GM19240 (cell line): Measurements from ENCODE around the gene KLRC4.
"Not testable (repeated sequence)": the region's sequence is repeated elsewhere in the genome, so short reads cannot be mapped to it uniquely, and the experiment has no call there.

Source experiments
- DNase-seq: peaks from one replicate; pipeline ENCODE4 v3.0.0; 2011; ENCODE audit warnings: low spot score; ENCODE audit not compliant: insufficient read length

KLRC4 gene

DNA sequence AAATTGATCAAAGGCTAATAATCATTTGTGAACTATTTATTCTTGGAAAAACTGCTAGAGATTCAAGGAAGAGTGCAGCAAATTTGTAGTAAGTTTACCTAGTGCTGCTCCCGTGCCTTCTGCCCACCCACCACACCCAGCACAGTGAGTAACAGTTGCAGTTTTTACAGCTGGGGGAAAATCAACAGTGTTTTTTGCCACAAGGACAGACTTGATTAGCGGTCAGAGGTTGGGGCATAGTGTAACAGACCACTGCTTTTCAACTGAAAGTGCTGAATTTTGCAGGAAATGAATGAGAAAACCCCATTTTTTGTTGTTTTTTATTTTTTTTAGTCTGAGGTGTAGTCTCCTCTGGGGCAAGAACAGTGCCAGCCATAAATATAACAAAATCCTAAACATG lies 12.3 kb downstream of the KLRC4 start:
- no peak for DNase-seq

DNA sequence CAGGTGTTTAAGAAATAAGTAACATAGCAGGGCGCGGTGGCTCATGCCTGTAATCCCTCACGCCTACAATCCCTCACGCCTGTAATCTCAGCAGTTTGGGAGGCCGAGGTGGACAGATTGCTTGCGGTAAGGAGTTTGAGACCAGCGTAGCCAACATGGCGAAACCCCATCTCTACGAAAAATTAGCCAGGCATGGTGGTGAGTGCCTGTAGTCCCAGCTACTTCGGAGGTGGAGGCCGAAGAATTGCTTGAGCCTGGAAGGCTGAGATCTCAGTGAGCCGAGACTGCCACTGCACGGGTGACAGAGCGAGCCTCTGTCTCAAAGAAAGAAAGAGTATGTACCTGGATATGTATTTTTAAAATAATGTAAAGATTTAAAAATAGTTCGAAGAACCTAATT lies 13.4 kb downstream of the KLRC4 start:
- not testable (repeated sequence) for DNase-seq

- DNase-seq: no peak
Observed at GRCh38 chr12:10395390-10395998, 14.1 kb downstream of the KLRC4 start.

DNA sequence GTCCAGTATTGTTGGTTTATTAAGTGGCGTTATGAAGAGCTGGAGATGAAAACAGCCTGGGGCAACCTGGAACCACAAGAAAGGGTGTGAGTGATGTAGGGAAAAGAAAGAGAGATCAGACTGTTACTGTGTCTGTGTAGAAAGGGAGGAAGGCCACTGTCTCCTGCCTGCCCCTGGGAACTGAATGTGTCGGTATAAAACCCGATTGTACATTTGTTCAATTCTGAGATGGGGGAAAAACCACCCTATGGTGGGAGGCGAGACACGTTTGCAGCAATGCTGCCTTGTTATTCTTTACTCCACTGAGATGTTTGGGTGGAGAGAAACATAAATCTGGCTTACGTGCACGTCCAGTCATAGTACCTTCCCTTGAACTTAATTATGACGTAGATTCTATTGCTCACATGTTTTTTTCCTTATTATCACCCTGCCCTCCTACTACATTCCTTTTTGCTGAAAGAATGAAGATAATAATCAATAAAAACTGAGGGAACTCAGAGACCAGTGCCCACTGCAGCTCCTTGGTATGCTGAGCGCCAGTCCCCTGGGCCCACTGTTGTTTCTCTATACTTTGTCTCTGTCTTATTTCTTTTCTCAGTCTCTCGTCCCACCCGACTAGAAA lies 14.9 kb downstream of the KLRC4 start:
- not testable (repeated sequence) for DNase-seq

DNA sequence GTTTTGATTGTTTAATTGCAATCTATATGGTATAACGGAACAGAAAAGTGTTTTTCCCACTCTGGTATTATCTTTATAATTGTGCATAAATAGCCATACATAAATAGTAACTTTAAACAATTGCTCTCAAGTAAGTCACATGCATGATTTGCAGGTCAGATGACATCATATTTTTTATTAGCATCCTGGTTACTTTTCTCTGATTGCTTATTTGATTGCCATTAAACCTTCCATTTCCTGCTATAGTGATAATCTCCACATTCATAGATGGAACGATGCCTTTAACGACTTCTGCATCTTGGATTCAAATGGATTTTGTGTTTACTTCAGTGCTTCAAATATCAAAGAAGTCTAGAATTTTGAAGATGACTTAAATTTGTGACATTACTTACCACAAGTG lies 16.3 kb downstream of the KLRC4 start:
- no peak for DNase-seq

- no peak for DNase-seq
Observed at GRCh38 chr12:10392394-10392930, 17.1 kb downstream of the KLRC4 start.

- not testable (repeated sequence) for DNase-seq
Observed at GRCh38 chr12:10390991-10391390, 18.6 kb downstream of the KLRC4 start.

- no peak for DNase-seq
Observed at GRCh38 chr12:10389904-10390303, 19.7 kb downstream of the KLRC4 start, which contains the start of gene KLRK1. Gene KLRK1, minus strand, starts transcription at chr12:10390041. Its CDS starts 1,231 bp downstream, at chr12:10388810.

- no peak for DNase-seq
Observed at GRCh38 chr12:10388624-10389413, 20.7 kb downstream of the KLRC4 start.

- DNase-seq: not testable (repeated sequence)
Observed at GRCh38 chr12:10387498-10387897, 22.1 kb downstream of the KLRC4 start.

GRCh38 chr12:10386857-10387256 lies 22.7 kb downstream of the KLRC4 start:
- no peak for DNase-seq

DNA sequence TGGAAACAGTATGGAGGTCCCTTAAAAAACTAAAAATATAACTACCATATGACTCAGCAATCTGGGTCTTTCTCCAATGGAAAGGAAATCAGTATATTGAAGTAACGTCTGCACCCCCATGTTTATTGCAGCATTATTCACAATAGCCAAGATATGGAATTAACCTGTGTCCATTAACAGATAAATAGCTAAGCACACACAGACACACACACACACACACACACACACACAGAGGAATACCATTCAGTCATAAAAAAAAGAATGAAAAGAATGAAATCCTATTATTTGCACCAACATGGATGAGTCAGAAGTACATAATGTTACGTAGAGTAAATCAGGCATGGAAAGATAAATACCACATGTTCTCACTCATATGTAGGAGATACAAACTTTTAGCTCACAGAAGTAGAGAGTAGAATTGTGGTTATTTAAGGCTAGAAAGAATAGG lies 24.4 kb downstream of the KLRC4 start:
- DNase-seq: no peak

DNA sequence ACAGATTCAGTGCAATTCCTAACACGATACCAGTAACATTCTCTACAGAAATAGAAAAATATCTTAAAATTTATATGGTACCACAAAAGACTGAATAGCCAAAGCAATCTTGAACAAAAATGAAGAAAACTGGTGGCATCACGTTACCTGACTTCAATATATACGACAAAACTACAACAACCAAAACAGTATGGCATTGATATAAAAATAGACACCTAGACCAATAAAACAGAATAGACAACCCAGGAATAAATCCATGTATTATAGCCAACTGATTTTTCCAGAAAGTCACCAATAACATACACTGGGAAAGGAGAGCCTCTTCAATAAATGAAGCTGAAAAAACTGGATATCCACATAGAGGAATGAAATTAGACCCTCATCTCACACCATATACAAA lies 25.4 kb downstream of the KLRC4 start:
- DNase-seq: no peak

DNA sequence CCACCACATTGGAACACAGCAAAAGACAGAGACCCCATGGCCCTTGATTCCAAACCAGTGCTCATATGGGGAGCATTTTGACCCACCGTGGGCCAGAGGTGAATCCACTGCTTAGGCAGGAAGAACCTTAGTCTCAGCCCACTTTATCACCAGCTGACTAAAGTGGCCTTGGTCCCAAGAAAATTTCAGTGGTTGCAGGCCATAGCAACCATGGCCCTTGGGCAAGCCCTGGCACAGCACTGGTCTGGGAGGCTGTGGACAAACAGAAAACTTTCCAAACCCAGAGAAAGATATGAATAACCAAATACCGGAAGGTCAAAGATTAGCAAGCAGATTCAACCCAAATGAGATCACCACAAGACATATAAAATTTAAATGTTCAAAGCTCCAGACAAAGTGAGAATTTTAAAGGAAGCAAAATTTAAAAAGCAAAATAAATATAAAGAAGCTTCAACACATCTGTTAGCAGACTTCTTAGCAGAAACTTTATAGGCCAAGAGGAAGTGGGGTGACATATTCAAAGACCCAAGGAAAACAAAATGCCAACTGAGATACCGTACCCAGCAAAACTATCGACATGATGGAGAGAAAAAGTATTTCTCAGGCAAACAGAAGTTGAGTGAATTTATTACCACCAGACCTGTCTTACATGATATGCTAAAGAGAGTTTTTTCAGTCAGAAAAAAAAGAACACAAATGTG lies 27.5 kb downstream of the KLRC4 start:
- no peak for DNase-seq

- DNase-seq: not testable (repeated sequence)
Observed at GRCh38 chr12:10378737-10379136, 30.8 kb downstream of the KLRC4 start.

DNA sequence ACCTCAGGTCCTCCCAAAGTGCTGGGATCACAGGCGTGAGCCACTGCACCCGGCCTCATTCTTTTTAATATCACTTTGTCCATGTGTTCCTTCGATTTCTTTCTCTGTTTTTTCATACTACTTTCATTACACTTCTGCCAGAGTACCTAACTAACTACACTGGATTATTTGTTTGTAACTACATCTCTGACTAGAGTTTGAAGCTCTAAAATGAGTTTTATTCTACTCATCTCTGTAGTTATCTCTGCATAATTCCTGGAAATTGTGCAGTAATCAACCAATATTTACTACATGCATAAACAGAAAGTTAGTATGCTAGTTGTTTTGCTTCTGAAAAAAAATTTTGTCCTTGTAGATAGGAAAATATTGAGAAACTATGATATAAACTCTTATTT lies 34.9 kb downstream of the KLRC4 start:
- DNase-seq: no peak

DNA sequence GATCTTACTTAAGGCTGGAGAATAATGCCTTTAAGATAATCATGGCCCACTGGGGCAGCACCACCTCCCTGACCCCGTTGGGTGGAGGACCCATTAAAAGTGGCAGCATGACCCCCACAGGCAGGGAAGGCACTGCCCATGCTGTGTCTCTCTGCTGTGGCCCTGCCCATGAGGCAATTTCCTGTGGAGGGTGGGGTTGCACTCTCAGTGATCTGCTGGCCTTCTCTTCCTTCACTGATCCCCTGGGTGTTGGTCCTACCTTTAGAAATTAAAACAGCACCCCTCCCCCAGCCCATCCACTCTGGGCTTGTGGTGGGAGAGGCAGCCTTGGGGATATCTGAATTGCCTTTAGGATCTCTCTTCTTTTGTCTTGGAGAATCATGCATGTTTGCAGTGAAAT lies 37.0 kb downstream of the KLRC4 start:
- DNase-seq: no peak

DNA sequence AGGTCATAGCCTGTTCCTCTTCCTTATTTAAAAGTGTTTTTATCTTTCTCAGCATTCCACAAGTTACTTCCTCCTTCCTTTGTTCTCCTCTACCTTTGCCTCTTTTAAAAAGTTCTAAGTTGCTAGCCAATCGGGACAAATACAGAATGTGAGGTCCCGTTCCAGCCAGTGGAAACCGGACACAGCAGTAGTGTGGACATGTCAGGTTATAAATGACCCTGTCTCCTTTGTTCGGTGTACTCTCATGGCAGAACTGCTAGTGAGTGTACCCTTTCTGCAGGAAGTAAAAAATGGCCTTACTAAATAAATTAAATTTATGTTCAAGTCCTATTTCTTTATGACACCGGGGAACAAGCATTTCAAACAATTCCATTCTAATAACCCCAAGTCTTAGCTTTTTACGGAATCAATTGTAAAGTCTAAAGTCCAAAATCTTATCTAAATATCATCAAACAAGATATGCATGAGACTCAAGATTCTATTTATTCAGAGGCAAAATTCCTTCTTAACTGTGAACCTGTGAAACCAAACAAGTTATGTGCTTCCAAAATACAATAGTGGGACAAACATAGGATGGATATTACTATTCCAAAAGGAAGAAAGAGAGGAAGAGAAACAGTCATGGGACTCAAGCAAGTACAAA lies 37.5 kb downstream of the KLRC4 start:
- not testable (repeated sequence) for DNase-seq

DNA sequence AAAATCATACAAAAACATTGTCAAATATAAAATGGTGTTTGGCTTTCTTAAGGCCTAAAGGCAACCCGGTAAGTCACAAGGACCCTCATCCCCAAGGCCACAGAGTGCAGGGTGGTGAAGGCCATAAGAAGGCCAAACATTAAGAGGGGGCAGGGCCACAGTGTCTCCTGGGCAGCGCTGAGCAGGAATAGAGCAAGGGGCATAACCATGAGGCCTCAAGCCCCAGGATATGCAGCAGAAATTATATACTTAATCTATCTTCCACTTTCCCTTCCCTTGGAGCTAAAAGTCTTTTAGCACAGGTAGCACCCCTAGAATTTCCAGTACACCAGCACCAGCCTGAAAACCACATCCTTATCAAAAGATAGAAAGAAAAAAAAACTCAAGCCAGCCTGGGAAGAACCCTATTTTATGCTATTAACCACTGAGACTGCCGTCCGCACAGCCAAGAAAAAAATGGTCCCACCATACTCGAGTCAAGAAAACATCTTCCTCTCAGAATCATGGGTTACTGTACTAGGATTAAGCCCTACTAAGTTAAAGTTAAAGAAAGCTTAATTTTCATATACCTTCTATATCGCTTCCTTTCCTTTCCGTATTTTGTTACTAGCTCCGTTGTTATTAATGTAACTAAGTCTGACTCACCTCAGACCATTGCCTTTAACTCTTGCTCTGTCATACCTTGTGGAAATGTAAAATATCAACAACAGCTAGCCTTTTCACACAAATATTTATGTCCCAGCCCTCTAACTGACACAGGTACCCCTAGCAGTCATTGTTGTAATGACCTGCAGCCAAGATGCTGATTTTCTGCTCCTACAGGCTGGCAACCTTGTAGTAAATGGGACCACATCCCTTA lies 39.8 kb downstream of the KLRC4 start:
- DNase-seq: no peak
